ENCODE results near the gene KIF18A. TPM values are rescaled to one million over a fixed set of nuclear protein-coding genes. Genes with fewer than 3 reads are reported as not detected.

Gene KIF18A
- total and polyA plus RNA-seq, 9 of the 15 experiments (the other 6 are each of a cell fraction or from before 2014, with no cell fraction given) = 15.1 to 36.1 (median 24.3) TPM

- TF ChIP-seq TAF7 (tag; IDR thresholded peaks at IDR 0.05) (no peak), SMARCB1 (IDR thresholded peaks at IDR 0.05; ENCODE audit: insufficient read length, low read depth) (no peak), ZNF398 (CRISPR knock-in tag; IDR thresholded peaks at IDR 0.05) (no peak), MLLT1 (IDR thresholded peaks at IDR 0.05) (no peak), POLR2G (IDR thresholded peaks at IDR 0.05; ENCODE audit: low read depth, low read length) (0 out of 2 replicates have a peak, but pooled peaks have one; percentile 5), HMBOX1 (IDR thresholded peaks at IDR 0.05) (no peak), NEUROD1 (IDR thresholded peaks at IDR 0.05; ENCODE audit: borderline replicate concordance, low read depth, low read length, partially characterized antibody) (no peak), GMEB1 (CRISPR knock-in tag; IDR thresholded peaks at IDR 0.05) (no peak), UBTF (IDR thresholded peaks at IDR 0.05; ENCODE audit: borderline replicate concordance in 1 of 2, low read depth in 2 of 2, low read length in 2 of 2) (no peak), LCOR (CRISPR knock-in tag; IDR thresholded peaks at IDR 0.05) (no peak), DACH1 (IDR thresholded peaks at IDR 0.05; ENCODE audit: partially characterized antibody) (no peak), IRF1 (CRISPR knock-in tag; IDR thresholded peaks at IDR 0.05; ENCODE audit: borderline replicate concordance) (no peak), KDM1A (IDR thresholded peaks at IDR 0.05) (peak; percentile 29 to 40; a peak in 2 of 4 replicates), MTA1 (IDR thresholded peaks at IDR 0.05; ENCODE audit: borderline replicate concordance) (no peak), MAZ (CRISPR knock-in tag; conservative IDR thresholded peaks at IDR 0.05 in 1 of 2, IDR thresholded peaks at IDR 0.05 in 1 of 2) (no peak)
Measured at GRCh38 chr11:28106353-28107043, 1.5 kb downstream of the KIF18A start (continued).

Data from K562 (cell line).